SU-DHL-6 (cell line): Measurements from ENCODE around the gene CDYL2.

Source experiments
- H2AFZ ChIP-seq: fragments of 200-600 bp; sonication (generic); 2 replicates; pipeline ENCODE4 v1.6.1; 2014; ENCODE audit warnings: low read depth, mild to moderate bottlenecking, moderate library complexity, mixed read lengths, antibody characterized with exemption, low read length; ENCODE audit not compliant: severe bottlenecking
- H3F3A ChIP-seq: fragments of 200-600 bp; shearing (Covaris generic); 2 replicates; pipeline ENCODE4 v1.6.0; 2016; ENCODE audit warnings: antibody characterized with exemption, mild to moderate bottlenecking; ENCODE audit not compliant: insufficient read depth
- H3K27ac ChIP-seq: fragments of 200-600 bp; sonication (generic); 2 replicates; pipeline ENCODE4 v1.5.1; 2016; ENCODE audit warnings: low read depth, mild to moderate bottlenecking, low read length, moderate library complexity, mixed read lengths
- H3K27me3 ChIP-seq: fragments of 200-600 bp; sonication (generic), shearing (Covaris generic); 2 replicates; pipeline ENCODE4 v1.6.0; 2014; ENCODE audit warnings: mild to moderate bottlenecking, low read length
- H3K36me3 ChIP-seq: fragments of 200-600 bp; sonication (generic); 2 replicates; pipeline ENCODE4 v1.6.1; 2014; ENCODE audit warnings: mild to moderate bottlenecking, low read length, mixed read lengths
- H3K4me2 ChIP-seq: fragments of 300-600, 200-600 bp; shearing (Covaris generic), sonication (generic); 2 replicates; pipeline ENCODE4 v1.6.0; 2014; ENCODE audit warnings: low read length, low read depth, mild to moderate bottlenecking; ENCODE audit not compliant: poor library complexity, severe bottlenecking
- H3K4me3 ChIP-seq: fragments of 200-600 bp; sonication (generic); 2 replicates; pipeline ENCODE4 v1.5.1; 2014; ENCODE audit warnings: antibody characterized with exemption, low read length, mild to moderate bottlenecking, mixed read lengths; ENCODE audit not compliant: insufficient read depth, poor library complexity, severe bottlenecking
- H3K79me2 ChIP-seq: fragments of 200-600 bp; sonication (generic); 2 replicates; pipeline ENCODE4 v1.6.1; 2014; ENCODE audit warnings: mild to moderate bottlenecking, low read length, moderate library complexity; ENCODE audit not compliant: insufficient read depth
- H3K9ac ChIP-seq: fragments of 200-600 bp; sonication (generic); 2 replicates; pipeline ENCODE4 v1.7.0; 2014; ENCODE audit warnings: mild to moderate bottlenecking, low read length
- H3K9me2 ChIP-seq: fragments of 200-600 bp; sonication (generic); replicated peaks from 2 replicates; pipeline ENCODE4 v1.6.1; 2014; ENCODE audit warnings: low read length; ENCODE audit not compliant: insufficient read depth
- H3K9me3 ChIP-seq: fragments of 200-600 bp; sonication (generic); 2 replicates; pipeline ENCODE4 v1.6.1; 2014; ENCODE audit warnings: low read length, mixed read lengths; ENCODE audit not compliant: insufficient read depth
- H4K20me1 ChIP-seq: fragments of 200-600 bp; sonication (generic); 2 replicates; pipeline ENCODE4 v1.6.1; 2014; ENCODE audit warnings: low read depth, mild to moderate bottlenecking, antibody characterized with exemption, low read length, moderate library complexity, mixed read lengths
- EZH2phosphoT487 ChIP-seq: fragments of 200-600 bp; sonication (generic), shearing (Covaris generic); conservative IDR thresholded peaks from 2 replicates; pipeline ENCODE4 v1.6.1; 2018; ENCODE audit warnings: mild to moderate bottlenecking, antibody characterized with exemption, low read length, moderate library complexity, mixed read lengths
- TF ChIP-seq, protein P1 (sequence below): fragments of 200-600 bp; sonication (generic); IDR thresholded peaks from one replicate; pipeline ENCODE4 v1.5.1; 2017; ENCODE audit warnings: antibody characterized with exemption, mild to moderate bottlenecking, low read length, moderate library complexity; ENCODE audit not compliant: insufficient read depth, poor library complexity, severe bottlenecking

CDYL2 gene

DNA sequence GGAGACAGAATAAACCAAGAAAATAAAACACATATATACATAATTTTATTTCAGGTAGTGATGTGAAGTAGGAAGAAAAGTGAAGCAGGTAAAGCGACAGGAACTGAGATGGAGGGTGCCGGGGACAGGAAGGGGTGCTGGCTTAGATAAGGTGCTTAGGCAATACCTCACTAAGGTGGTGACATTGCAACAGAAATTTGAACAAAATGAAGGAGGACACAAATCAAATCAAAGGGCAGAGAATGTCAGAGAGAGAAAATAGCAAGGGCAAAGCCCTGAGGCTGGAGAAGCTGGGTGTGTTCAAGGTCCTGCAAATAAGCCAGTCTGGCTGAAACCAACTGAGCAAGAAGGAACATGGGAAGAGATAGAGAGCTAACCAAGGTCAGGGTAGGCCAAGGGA lies 5.0 kb upstream of the CDYL2 start:
- Histone ChIP-seq H3K9me3 (no peaks in the 10 kb centered on the region), H3K4me3 (no peak overlapping the region), H3K9me2 (no peaks in the 10 kb centered on the region), H3K27me3 (no peaks in the 10 kb centered on the region), H3F3A (no peaks in the 10 kb centered on the region), H3K27ac (no peak overlapping the region), H2AFZ (no peak overlapping the region), H3K9ac (no peak overlapping the region), H4K20me1 (no peaks in the 10 kb centered on the region), H3K4me2 (no peak overlapping the region), H3K36me3 (no peaks in the 10 kb centered on the region), H3K79me2 (no peaks in the 10 kb centered on the region)
- no peak for TF ChIP-seq EZH2phosphoT487
- TF ChIP-seq, protein P1, sequence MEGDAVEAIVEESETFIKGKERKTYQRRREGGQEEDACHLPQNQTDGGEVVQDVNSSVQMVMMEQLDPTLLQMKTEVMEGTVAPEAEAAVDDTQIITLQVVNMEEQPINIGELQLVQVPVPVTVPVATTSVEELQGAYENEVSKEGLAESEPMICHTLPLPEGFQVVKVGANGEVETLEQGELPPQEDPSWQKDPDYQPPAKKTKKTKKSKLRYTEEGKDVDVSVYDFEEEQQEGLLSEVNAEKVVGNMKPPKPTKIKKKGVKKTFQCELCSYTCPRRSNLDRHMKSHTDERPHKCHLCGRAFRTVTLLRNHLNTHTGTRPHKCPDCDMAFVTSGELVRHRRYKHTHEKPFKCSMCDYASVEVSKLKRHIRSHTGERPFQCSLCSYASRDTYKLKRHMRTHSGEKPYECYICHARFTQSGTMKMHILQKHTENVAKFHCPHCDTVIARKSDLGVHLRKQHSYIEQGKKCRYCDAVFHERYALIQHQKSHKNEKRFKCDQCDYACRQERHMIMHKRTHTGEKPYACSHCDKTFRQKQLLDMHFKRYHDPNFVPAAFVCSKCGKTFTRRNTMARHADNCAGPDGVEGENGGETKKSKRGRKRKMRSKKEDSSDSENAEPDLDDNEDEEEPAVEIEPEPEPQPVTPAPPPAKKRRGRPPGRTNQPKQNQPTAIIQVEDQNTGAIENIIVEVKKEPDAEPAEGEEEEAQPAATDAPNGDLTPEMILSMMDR, result no peak

DNA sequence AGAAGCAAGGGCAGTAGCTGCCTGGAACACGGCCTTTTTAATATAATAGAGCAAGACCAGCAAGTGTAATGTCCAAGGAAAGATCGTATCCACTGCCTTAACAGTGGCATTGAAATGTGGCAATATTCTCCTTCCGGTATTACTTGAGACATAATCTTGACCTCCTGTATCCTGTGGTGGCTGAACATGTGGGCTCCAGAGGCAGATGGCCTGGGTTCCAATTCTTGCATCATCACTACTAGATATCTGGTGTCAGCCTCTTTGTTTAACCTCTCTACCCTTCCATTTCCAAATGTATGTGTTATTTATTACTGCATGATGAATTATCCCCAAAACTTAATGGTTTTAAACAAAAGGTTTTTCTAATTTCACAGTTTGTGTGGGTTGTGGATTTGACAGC lies 3.5 kb upstream of the CDYL2 start:
- H3K27ac ChIP-seq, result no peak overlapping the region
- TF ChIP-seq EZH2phosphoT487, result no peak
- TF ChIP-seq, protein P1, result no peak

DNA sequence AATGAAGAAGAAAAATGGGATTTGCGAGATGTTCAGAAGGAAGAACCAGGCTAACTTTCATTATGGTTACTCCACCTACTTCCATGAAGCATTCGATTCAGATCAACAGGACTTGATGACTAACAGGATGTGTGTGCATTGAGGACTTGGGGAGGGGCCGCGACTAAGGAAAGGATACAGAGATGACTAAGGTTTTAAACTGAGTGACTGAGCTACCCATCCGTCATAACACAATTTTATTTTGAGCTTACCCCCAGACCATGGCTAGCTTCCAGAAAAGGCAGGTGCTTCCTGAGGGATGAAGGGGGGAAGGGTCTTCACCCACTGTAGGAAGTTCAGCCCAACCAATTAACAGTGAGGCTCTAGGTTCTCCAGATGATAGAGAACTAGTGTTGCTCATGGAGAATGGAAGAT lies 2.5 kb upstream of the CDYL2 start:
- no peaks in the 10 kb centered on the region for H3K27me3 ChIP-seq
- H3K9ac ChIP-seq, result no peak overlapping the region
- H3F3A ChIP-seq, result no peaks in the 10 kb centered on the region
- H3K9me2 ChIP-seq, result no peaks in the 10 kb centered on the region
- H3K4me3 ChIP-seq, result no peak overlapping the region
- H4K20me1 ChIP-seq, result no peaks in the 10 kb centered on the region
- TF ChIP-seq EZH2phosphoT487, result no peak
- TF ChIP-seq, protein P1, result no peak
- H3K36me3 ChIP-seq, result no peaks in the 10 kb centered on the region
- no peak overlapping the region for H3K4me2 ChIP-seq
- H3K79me2 ChIP-seq, result no peaks in the 10 kb centered on the region
- H3K27ac ChIP-seq, result no peak overlapping the region
- no peaks in the 10 kb centered on the region for H3K9me3 ChIP-seq
- H2AFZ ChIP-seq, result no peak overlapping the region

More for the DNA sequence above, 3.5 kb upstream of the CDYL2 start:
- Histone ChIP-seq H3K4me2 (no peak overlapping the region), H3K27me3 (no peaks in the 10 kb centered on the region), H3F3A (no peaks in the 10 kb centered on the region), H4K20me1 (no peaks in the 10 kb centered on the region), H3K4me3 (no peak overlapping the region), H3K79me2 (no peaks in the 10 kb centered on the region), H3K9me3 (no peaks in the 10 kb centered on the region), H3K36me3 (no peaks in the 10 kb centered on the region), H2AFZ (no peak overlapping the region), H3K9me2 (no peaks in the 10 kb centered on the region), H3K9ac (no peak overlapping the region)

DNA sequence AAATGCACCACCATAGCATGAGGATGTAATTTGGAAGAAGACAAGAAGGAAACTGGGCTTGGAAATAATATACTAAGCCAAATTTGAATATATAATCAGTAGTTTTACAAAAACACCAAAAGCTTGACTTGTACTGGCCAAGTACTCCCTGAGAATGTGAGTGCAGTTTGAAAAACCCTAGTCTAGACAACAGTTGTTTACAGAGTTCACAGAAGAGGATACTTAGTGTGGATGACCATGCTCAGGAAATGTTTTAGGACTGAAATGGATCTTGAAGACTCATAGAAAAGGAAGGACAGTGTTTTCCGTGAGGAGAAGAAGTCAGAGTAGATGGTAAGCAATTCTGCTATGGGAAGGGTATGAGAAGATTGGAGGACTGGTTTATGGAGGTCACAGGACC lies 1.9 kb upstream of the CDYL2 start:
- Histone ChIP-seq H3K9me2 (no peaks in the 10 kb centered on the region), H4K20me1 (no peaks in the 10 kb centered on the region), H2AFZ (no peak overlapping the region), H3K27me3 (no peaks in the 10 kb centered on the region), H3K4me2 (no peak overlapping the region), H3K9ac (no peak overlapping the region), H3K79me2 (no peaks in the 10 kb centered on the region), H3F3A (no peaks in the 10 kb centered on the region), H3K9me3 (no peaks in the 10 kb centered on the region), H3K36me3 (no peaks in the 10 kb centered on the region), H3K27ac (no peak overlapping the region), H3K4me3 (no peak overlapping the region)
- TF ChIP-seq EZH2phosphoT487, result no peak
- TF ChIP-seq, protein P1, result no peak
